CD4-positive, alpha-beta T cell treated with Interleukin-15 for 1 hour (primary cell): Measurements from ENCODE around the gene MUC5AC.
A peak's percentile ranks its signal among the peaks of the same experiment; 100 is the strongest.
"Not testable (repeated sequence)": the region's sequence is repeated elsewhere in the genome, so short reads cannot be mapped to it uniquely, and the experiment has no call there.

Experiments
- DNase-seq: peaks from one replicate; pipeline ENCODE4 v3.0.0-alpha.2; 2020

Gene MUC5AC

GRCh38 chr11:1157645-1158591, at the start of gene MUC5AC:
Gene MUC5AC (plus strand): TSS chr11:1157953. CDS start chr11:1158000, 47 bp downstream.
- DNase-seq = no peak

DNA sequence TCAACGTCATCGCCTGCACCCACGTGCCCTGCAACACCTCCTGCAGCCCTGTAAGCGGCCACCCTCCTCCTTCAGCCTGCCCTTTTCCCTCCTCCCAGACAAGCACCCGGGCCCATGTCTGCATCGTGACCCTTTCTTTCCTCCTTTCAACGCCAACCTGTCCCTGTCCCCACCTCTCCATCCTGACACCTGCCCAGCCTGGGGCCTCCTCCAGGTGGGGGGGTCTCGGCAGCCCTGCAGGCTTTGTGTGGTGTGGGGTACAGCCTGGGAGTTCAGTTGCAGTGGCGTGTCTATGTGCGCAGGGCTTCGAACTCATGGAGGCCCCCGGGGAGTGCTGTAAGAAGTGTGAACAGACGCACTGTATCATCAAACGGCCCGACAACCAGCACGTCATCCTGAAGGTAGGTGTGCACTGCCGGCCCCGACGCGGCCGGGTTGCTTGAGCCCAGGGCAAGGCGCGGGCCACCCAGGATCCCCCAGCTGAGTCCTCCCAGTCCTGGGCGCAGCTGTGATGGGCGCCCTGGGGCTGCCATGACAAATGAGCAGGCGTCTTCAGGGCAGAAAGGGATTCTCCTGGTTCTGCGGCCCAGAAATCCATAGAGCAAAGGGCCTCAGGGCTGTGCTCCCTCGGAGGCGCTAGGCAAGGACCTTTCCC, 49.4 kb upstream of the MUC5AC start:
- DNase-seq = no peak

- no peak for DNase-seq
Measured at GRCh38 chr11:1109101-1109917, 48.4 kb upstream of the MUC5AC start.

DNA sequence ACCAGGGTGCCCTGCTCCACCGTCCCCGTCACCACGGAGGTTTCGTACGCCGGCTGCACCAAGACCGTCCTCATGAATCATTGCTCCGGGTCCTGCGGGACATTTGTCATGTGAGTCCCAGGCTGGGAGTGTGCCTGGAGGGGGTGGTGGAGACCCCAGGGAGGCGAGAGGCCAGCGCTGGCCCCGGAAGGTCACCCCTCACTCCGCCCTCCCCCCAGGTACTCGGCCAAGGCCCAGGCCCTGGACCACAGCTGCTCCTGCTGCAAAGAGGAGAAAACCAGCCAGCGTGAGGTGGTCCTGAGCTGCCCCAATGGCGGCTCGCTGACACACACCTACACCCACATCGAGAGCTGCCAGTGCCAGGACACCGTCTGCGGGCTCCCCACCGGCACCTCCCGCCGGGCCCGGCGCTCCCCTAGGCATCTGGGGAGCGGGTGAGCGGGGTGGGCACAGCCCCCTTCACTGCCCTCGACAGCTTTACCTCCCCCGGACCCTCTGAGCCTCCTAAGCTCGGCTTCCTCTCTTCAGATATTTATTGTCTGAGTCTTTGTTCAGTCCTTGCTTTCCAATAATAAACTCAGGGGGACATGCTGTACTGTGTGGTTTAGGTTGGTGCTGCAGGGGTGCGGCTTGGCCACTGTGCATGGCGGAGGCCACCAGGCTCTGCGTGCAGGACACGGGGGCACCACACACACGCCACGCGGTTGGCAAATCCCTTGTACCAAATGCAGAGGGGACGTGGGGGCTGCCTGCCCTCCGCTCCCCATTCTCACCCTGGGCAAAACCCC, 47.6 kb upstream of the MUC5AC start:
- no peak for DNase-seq

DNA sequence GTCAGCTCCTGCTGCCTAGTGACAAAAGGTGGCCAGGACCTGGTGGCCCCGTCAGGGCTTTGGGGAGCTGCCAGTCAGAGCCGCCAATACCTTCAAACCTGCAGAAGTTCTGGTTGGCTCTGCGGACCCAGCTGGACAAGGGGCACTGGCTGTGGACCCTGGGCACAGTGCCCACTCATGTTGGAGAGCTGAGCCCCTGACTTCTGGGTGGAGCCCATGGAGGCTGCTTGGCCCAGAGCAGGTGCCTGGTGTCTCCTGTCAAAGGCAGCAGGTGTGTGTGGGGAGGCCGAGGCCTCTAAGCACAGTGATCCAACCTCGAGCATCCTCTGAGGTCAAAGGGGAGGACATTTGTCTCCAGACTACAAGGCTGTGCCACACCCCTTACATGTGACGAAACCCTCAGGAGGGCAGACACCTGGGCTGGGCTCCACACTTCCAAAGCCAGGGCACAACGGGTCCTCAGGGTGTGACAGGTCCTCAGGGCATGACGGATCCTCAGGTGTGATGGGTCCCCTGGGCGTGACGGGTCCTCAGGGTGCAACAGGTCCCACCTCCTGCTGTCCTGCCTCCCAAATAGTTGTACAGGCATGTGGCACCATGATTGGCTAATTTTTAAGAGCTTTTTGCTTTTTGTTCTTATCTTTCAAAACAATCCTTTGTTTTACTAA, 46.1 kb upstream of the MUC5AC start:
- DNase-seq = peak; percentile 8

- DNase-seq = peak; percentile 6
Measured at GRCh38 chr11:1112351-1113191, 45.2 kb upstream of the MUC5AC start.

DNA sequence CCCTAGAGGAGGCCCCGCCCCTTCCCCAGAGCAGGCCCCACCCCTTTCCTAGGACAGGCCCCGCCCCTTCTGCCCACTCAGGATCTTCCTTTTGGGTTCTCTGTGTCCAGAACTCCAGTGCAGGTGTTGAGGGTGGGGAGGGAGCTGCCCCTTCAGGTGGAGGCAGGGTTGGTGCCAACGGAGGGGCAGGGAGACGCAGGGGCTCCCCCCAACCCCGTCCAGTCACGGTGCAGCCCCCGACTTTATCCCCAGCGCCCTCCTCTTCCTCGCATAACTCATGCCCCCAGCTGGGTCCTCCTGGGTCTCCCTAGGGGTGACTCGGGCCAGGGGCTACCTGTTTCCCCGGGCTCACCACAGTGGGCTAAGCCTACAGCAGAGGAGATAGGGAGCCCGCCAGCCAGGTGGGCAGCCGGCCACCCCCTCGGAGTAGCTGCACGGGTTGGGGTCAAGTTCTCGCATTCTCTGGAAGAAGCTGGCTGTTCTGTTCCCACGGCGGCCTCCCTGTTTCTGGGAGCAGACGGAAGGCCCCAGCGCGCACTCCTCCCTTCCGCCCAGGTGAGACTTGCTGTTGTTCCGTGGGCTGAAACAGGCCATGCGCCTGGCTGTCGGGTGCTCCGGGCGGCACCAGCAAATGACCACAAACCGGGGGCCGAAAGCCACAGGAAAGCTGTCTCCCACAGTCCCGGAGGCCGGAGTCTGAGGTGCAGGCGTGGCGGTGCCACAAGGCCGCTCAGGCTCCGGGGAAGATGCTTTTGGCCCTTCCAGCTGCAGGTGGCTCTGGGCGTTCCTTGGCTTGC, 44.1 kb upstream of the MUC5AC start:
- peak; percentile 11 for DNase-seq

DNA sequence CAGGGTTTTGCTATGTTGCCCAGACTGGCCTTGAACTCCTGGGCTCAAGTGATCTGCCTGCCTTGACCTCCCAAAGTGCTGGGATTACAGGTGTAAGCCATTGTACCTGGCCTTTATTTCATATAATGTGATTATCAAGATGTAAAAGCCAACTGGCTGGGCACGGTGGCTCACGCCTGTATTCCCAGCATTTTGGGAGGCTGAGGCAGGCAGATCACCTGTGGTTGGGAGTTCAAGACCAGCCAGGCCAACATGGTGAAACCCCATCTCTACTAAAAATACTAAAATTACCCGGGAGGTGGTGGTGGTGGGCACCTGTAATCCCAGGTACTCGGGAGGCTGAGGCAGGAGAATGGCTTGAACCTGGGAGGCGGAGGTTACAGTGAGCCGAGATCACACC, 42.5 kb upstream of the MUC5AC start:
- DNase-seq = not testable (repeated sequence)

- DNase-seq = peak; percentile 10
Measured at GRCh38 chr11:1116104-1116503, 41.6 kb upstream of the MUC5AC start.

DNA sequence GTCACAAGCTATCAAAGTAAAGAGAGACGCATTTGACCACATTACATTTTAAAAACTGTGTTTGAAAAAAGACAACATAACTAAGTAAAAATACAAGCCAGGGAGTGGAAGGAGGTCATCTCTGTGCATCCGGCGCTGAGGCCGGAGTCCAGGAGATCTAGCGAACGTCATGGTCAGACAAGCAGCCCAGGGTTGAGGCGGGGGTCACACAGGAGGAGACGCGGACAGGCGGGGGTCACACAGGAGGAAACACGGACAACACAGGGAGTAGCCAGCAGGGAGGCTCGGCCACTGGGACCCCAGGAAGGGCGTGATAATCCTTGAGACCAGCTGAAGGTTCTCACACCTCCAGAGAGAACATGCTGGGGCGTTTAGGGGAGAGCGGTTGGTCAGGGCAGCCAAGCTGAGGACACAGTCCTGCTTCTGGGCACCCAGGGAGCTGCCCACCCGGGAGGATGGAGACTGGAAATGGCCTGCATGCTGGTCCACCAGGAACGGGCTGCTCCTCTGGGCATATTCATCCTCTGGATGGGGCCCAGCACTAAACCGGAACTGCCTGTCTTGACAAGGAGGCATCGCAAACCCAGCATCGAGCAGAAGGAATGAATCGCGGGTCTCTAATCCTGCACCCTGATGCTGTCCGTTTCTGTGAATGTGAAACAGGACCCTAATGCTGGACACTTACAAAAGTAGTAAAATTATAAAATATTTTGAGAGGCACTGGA, 40.9 kb upstream of the MUC5AC start:
- DNase-seq = no peak

- no peak for DNase-seq
Measured at GRCh38 chr11:1117992-1118391, 39.8 kb upstream of the MUC5AC start.

DNA sequence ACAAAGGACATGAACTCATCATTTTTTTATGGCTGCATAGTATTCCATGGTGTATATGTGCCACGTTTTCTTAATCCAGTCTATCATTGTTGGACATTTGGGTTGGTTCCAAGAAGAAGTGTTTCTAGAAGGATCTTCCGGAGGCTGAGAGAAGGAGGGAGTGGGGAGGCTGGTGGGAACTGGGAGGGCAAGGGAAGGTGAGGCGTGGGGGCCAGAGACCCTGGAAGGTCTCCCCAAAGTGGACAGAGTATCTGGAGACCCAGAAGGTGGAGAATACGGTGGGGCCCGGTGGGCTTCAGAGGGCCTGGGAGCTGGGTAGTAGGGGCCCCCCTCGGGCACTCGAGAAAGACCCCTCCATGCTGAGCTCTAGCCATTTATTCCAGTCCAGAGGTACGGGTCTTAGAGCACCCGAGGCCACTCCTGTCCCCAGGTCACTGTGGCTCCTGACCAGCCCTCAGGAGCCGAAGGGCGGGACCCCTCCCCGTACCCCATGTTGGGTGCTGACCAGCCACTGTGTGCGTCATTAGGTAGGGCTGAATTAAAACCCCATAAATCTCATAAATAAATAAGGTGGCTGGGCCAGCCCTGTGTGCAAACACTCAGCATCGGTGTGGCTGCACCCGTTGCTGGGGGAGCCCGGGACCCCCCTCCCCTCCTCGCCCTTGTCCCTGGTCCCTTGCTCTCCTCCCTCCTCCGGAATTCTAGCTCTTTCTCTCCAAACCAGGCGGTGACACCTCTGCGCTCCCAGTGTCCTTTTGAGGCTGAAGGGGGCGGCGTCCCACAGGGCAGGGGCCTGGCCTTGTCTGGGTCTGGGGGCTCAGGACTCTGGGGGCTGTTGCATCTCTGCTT, 38.8 kb upstream of the MUC5AC start:
- DNase-seq = no peak

- DNase-seq = no peak
Measured at GRCh38 chr11:1119604-1120146, 38.1 kb upstream of the MUC5AC start.

DNA sequence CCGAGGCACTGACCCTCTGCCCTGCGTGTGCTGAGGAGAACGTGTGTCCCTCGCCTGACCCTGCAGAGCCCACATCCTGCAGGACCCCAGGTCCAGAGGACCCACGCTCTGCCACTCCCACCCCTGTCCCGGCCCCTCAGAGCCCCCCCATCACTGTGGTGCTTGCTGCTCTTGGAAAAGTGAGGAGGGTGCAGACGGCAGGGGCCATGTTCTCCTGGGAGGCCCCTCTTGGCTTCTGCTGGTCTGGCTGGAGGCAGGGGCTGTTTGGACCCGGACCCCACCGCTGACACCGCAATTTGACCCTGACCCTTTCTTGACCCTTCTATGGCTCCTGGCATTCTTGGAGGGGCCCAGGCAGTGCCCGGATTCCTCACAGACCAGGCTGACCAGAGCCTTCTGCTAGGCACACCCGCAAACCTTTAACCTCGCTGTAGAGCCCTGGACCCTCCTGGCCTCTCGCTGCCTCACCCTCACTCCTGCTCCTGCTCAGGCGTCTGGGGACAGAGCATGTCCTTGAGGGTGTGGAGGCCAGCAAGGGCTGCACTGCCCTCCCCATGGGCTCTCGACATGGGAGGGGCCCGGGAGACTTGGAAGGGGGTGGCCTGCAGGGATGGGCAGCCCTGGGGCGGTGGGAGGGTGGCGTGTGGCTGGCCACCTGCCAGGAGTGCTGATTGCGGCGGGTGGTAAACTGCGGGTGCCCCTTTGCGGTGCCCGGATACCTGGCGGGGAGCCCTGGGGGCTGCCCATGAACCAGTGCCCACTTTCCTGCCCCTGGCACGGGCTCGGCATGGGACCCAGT, 37.0 kb upstream of the MUC5AC start:
- DNase-seq = no peak

DNA sequence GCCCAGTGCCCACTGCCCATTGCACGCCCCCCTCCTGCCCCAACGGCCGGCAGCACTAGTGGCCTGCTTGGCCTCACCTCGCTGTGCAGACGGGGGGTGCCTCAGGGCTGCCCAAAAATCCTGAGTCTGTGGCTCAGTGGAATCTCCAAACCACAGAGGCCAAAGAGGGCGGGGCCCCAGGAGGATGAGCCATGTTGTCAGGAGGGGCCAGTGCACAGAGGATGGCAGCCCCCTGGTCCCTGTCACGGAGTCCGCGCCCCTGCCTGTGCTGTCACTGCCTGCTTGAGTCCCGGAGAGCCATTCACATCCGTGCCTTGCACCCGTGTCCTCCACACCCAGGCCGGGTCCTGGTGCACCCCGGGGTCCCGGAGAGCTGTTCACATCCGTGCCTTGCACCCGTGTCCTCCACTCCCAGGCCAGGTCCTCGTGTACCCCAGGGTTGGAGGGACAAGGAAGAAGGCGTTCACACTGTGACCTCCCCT, 36.4 kb upstream of the MUC5AC start:
- DNase-seq = no peak

- no peak for DNase-seq
Measured at GRCh38 chr11:1121813-1122663, 35.7 kb upstream of the MUC5AC start.
